Breast epithelium (tissue), 3 donors: Measurements from ENCODE around the gene STARD3NL.

ENCODE experiments used
- POLR2AphosphoS5 ChIP-seq, 3 donors: sonication (generic); formaldehyde crosslinking; IDR thresholded peaks; one replicate each; pipeline ENCODE4 v1.6.1; 2017; ENCODE audit warnings: antibody characterized with exemption in 3 of 3
- TF ChIP-seq, protein P1 (sequence below), 3 donors: fragments of 450-650 bp; IDR thresholded peaks; one replicate each; pipeline ENCODE4 v1.5.1; 2016 to 2017; ENCODE audit warnings: antibody characterized with exemption in 3 of 3, mild to moderate bottlenecking in 3 of 3, moderate library complexity in 3 of 3

- TF ChIP-seq, protein P1, sequence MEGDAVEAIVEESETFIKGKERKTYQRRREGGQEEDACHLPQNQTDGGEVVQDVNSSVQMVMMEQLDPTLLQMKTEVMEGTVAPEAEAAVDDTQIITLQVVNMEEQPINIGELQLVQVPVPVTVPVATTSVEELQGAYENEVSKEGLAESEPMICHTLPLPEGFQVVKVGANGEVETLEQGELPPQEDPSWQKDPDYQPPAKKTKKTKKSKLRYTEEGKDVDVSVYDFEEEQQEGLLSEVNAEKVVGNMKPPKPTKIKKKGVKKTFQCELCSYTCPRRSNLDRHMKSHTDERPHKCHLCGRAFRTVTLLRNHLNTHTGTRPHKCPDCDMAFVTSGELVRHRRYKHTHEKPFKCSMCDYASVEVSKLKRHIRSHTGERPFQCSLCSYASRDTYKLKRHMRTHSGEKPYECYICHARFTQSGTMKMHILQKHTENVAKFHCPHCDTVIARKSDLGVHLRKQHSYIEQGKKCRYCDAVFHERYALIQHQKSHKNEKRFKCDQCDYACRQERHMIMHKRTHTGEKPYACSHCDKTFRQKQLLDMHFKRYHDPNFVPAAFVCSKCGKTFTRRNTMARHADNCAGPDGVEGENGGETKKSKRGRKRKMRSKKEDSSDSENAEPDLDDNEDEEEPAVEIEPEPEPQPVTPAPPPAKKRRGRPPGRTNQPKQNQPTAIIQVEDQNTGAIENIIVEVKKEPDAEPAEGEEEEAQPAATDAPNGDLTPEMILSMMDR (IDR thresholded peaks at IDR 0.05), result no peak
- no peak for TF ChIP-seq POLR2AphosphoS5 (IDR thresholded peaks at IDR 0.05)
Measured at GRCh38 chr7:38171623-38172391, 6.2 kb upstream of the STARD3NL start.
